HG03064 (cell line): ENCODE results near the gene PPIL4.
"Not testable (repeated sequence)": the region's sequence is repeated elsewhere in the genome, so short reads cannot be mapped to it uniquely, and the experiment has no call there.

Experiments used
- ATAC-seq: cut with Tn5 transposase; IDR thresholded peaks from one replicate; pipeline ENCODE4 v1.9.1; 2021; ENCODE audit warnings: low read depth; ENCODE audit not compliant: unreplicated experiment

Gene PPIL4

DNA sequence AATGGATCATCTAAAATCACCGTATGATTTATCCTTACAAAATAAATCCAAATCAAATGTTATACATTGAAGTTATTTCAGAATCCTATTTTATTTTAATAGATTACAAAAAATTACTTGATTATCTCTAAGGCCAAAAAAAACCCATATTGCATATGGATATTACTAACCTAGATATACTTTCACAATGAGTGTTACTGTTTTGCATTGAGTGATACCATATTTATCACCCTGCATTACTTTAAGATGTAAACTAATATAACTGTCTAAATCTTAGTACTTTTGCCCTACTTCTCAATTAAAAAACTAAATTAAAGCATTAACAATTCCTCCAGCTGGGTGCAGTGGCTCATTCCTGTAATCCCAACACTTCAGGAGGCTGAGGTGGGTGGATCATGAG is 11.1 kb downstream of the PPIL4 start:
- no peak for ATAC-seq

DNA sequence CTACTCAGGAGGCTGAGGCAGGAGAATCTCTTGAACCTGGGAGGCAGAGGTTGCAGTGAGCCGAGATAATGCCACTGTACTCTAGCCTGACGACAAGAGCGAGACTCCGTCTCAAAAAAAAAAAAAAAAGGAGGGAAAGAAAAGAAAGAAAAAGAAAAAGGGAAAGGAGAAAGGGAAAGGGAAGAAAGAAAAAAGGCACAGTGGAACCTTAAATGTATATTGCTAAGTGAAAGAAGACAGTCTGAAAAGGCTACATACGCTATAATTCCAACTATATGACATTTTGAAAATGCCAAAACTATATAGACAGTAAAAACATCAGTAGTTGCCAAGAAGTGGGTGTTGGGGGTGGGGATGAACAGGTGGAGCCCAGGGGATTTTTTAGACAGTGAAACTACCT is 16.2 kb downstream of the PPIL4 start:
- no peak for ATAC-seq

DNA sequence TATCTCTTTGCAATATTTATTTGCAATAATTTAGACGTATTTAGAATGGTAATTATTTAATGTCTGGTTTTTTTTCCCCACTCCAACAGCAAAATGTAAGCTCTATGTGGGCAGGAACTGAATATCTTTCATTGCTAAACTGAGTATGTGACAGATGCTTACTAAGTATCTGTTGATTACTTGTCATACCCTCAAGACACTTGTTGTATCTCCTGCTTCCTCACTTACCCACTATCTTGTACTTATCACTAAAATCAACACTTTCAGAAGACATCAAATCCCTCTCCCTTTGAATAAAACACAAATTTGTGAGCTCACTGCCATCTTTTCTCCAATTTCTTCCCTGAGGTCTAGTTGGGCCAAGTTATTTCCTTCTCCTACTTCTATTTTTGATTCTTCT is 30.3 kb downstream of the PPIL4 start:
- no peak for ATAC-seq

GRCh38 chr6:149513915-149514314 is 31.9 kb downstream of the PPIL4 start:
- ATAC-seq, result no peak

DNA sequence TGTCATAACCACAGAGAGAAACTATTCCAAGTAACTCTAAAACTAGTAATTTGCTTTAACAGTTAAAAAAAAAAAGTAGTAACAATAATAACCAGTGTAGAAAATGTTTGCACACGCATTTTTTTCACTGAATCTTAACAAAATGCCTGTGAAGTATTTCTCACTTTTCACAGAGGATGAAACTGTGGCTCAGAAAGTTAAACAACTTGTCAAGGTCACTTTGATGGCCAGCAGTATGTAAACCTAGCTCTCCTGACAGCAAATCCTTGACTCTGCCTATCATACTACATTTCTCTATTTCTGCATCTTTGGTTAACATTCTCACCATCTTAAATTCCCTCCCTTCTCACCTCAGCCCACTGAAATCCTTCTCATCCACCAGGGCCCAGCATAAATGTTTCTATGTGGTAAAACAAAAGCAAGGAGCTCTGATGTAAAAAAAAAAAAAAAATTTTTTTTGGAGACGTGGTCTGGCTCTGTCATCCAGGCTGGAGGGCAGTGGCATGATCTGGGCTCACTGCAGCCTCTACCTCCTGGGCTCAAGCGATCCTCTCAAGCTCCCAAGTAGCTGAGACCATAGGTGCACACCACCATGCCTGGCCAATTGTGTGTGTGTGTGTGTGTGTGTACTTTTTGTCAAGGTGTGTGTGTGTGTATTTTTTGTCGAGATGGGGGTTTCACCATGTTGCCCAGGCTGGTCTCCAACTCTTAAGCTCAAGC is 34.9 kb downstream of the PPIL4 start:
- ATAC-seq, result no peak

GRCh38 chr6:149508485-149508884 is 37.4 kb downstream of the PPIL4 start:
- no peak for ATAC-seq

GRCh38 chr6:149503872-149504271 is 42.0 kb downstream of the PPIL4 start:
- no peak for ATAC-seq

DNA sequence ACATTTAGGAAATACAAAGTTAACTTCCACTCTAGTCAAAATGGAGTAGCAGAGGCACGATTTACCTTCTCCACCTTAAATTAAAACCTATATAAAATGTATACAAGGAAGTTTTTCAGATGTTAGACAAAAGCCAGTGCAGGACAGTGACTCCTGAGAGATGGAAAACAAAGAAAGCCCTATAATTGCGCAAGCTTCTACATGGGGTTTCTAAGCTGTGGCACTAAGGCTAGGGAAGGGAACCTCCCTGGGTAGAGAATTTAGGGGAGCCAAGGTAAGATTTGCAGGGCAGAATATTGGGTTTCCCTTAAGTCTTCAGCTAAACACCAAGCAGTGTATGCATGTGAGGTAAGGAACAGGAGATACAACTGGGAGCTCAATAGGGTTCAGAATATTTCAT is 42.6 kb downstream of the PPIL4 start:
- ATAC-seq, result no peak

- no peak for ATAC-seq
These were observed 44.1 kb downstream of the PPIL4 start for GRCh38 chr6:149501768-149502167.

GRCh38 chr6:149501201-149501600 is 44.6 kb downstream of the PPIL4 start:
- ATAC-seq, result no peak

- ATAC-seq, result no peak
These were observed 45.7 kb downstream of the PPIL4 start for GRCh38 chr6:149500096-149500495.

DNA sequence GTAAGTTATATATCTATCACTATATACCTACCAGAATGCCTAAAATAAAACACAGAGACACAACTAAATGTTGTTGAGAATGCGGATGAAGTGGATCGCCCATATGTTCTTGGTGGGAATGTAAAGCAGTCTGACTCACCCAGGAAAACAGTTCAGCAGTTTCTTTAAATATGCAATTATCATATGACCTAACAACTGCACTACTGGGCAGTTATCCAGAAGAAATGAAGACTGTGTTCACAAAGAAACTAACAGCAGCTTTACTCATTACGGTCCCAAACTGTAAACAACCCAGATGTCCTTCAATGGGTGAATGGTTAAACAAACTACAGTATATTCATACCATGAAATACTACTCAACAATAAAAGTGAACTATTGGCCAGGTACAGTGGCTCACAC is 46.8 kb downstream of the PPIL4 start:
- no peak for ATAC-seq

DNA sequence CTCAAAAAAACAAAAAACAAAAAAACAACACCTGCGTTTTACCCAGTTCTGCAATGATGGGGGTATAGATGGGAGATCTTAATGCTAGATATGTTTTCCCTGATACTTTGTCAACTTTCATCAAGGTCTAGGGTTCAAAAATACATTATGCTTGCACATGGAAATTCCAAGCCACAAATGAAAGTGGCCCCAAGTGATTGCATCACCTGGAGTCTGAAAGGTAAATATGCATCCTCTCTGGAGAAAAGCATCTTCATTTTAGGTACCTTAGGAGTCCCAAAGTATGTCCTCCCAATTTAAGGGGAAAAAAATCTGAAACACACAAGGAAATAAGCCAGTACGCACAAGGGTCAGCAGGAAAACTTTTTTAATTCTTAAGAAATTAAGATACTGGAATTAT is 48.5 kb downstream of the PPIL4 start:
- no peak for ATAC-seq

GRCh38 chr6:149496597-149496996 is 49.2 kb downstream of the PPIL4 start:
- not testable (repeated sequence) for ATAC-seq

- not testable (repeated sequence) for ATAC-seq
These were observed 50.4 kb downstream of the PPIL4 start for GRCh38 chr6:149495349-149496016.

- ATAC-seq, result not testable (repeated sequence)
These were observed 51.0 kb downstream of the PPIL4 start for GRCh38 chr6:149494810-149495209.

DNA sequence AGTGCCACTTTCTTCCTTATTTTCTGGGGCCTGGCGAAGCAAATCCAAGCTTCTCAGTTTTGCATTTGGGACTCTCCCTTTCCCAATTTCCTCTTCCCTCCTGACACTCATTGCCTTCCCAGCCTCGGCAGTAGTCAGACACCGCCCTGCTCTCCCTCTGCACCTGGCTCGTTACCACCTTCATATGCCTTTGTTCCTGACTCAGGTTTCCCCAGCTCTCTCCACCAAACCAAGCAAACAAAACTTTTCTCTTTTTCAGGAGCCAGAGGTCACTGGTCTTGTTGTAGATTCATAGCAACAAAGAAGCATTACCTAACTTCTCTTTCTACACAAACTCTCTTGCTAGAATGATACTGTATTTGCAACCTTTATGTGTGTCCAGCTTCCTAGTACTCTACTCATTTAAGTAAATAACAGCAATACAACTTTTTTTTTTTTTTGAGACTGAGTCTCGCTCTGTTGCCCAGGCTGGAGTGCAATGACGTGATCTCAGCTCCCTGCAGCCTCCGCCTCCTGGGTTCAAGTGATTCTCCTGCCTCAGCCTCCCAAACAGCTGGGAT is 52.0 kb downstream of the PPIL4 start:
- ATAC-seq, result no peak

- ATAC-seq, result no peak
These were observed 53.0 kb downstream of the PPIL4 start for GRCh38 chr6:149492798-149493343.

GRCh38 chr6:149489967-149490366 is 55.9 kb downstream of the PPIL4 start:
- no peak for ATAC-seq

DNA sequence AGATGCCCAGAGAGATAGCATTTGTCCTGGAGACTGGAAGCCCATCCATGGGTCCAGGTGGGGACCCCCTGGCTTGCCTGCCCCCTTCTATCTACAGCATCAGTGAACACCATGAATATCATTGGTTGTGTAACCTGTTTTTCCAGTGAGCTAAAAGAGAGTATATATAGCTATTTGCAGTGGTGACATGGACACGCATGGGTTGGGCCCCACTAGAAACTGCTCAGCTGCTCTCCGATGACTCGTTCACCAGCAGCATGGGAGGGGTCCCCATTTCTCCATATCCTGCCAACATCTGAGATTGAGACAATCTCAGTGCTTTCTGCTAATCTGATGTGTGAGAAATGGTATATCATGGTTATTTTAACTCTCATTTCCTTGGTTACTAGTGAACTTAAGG is 57.0 kb downstream of the PPIL4 start:
- ATAC-seq, result no peak

GRCh38 chr6:149487316-149487715 is 58.5 kb downstream of the PPIL4 start:
- no peak for ATAC-seq
